ENCODE results near the gene FYB1.

FYB1 gene

GRCh38 chr5:39121315-39121714 lies 98.0 kb downstream of the FYB1 start:
- no peak for DNase-seq (ENCODE audit: low spot score)

GRCh38 chr5:39120052-39120420 lies 99.3 kb downstream of the FYB1 start:
- no peak for DNase-seq (ENCODE audit: low spot score)

GRCh38 chr5:39119404-39120051 lies 99.8 kb downstream of the FYB1 start:
- no peak for DNase-seq (ENCODE audit: low spot score)

- no peak for DNase-seq (ENCODE audit: low spot score)
Measured at GRCh38 chr5:39118638-39119037, 100.7 kb downstream of the FYB1 start.

- DNase-seq (ENCODE audit: low spot score), result no peak
Measured at GRCh38 chr5:39117401-39117800, 102.0 kb downstream of the FYB1 start.

GRCh38 chr5:39116344-39117170 lies 102.8 kb downstream of the FYB1 start:
- no peak for DNase-seq (ENCODE audit: low spot score)

GRCh38 chr5:39115644-39116343 lies 103.6 kb downstream of the FYB1 start:
- no peak for DNase-seq (ENCODE audit: low spot score)

GRCh38 chr5:39114155-39114554 lies 105.2 kb downstream of the FYB1 start:
- DNase-seq (ENCODE audit: low spot score), result no peak

- DNase-seq (ENCODE audit: low spot score), result no peak
Measured at GRCh38 chr5:39113354-39113953, 105.9 kb downstream of the FYB1 start.

GRCh38 chr5:39109606-39110005 lies 109.8 kb downstream of the FYB1 start:
- no peak for DNase-seq (ENCODE audit: low spot score)

- DNase-seq (ENCODE audit: low spot score), result no peak
Measured at GRCh38 chr5:39108987-39109386, 110.4 kb downstream of the FYB1 start.

- DNase-seq (ENCODE audit: low spot score), result no peak
Measured at GRCh38 chr5:39107350-39107749, 112.0 kb downstream of the FYB1 start.

- DNase-seq (ENCODE audit: low spot score), result peak; percentile 23
Measured at GRCh38 chr5:39106322-39106721, 113.0 kb downstream of the FYB1 start.

GRCh38 chr5:39104221-39104620 lies 115.1 kb downstream of the FYB1 start:
- DNase-seq (ENCODE audit: low spot score), result no peak

- DNase-seq (ENCODE audit: low spot score), result no peak
Measured at GRCh38 chr5:39102684-39103155, 116.6 kb downstream of the FYB1 start.

GRCh38 chr5:39100851-39101396 lies 118.4 kb downstream of the FYB1 start:
- no peak for DNase-seq (ENCODE audit: low spot score)

GRCh38 chr5:39100301-39100850 lies 119.0 kb downstream of the FYB1 start:
- no peak for DNase-seq (ENCODE audit: low spot score)

- DNase-seq (ENCODE audit: low spot score), result no peak
Measured at GRCh38 chr5:39099831-39100230, 119.5 kb downstream of the FYB1 start.

- no peak for DNase-seq (ENCODE audit: low spot score)
Measured at GRCh38 chr5:39093352-39093751, 126.0 kb downstream of the FYB1 start.

GRCh38 chr5:39092581-39093351 lies 126.6 kb downstream of the FYB1 start:
- no peak for DNase-seq (ENCODE audit: low spot score)

GRCh38 chr5:39091940-39092580 lies 127.3 kb downstream of the FYB1 start:
- no peak for DNase-seq (ENCODE audit: low spot score)
